HG02852 (cell line): ENCODE data around the gene FOXP1.

Experiments
- ATAC-seq: cut with Tn5 transposase; IDR thresholded peaks from one replicate; pipeline ENCODE4 v1.9.1; 2021; ENCODE audit warnings: mild to moderate bottlenecking, moderate library complexity; ENCODE audit not compliant: unreplicated experiment

FOXP1 gene

GRCh38 chr3:71288269-71288930, 295.1 kb downstream of the FOXP1 start:
- no peak for ATAC-seq

GRCh38 chr3:71285086-71285485, 298.4 kb downstream of the FOXP1 start:
- ATAC-seq, result no peak

- ATAC-seq, result no peak
Observed at GRCh38 chr3:71282976-71283375, 300.6 kb downstream of the FOXP1 start.

- ATAC-seq, result no peak
Observed at GRCh38 chr3:71281280-71281679, 302.2 kb downstream of the FOXP1 start.

- no peak for ATAC-seq
Observed at GRCh38 chr3:71277341-71277740, 306.2 kb downstream of the FOXP1 start.

- ATAC-seq, result no peak
Observed at GRCh38 chr3:71276531-71276930, 307.0 kb downstream of the FOXP1 start.

- no peak for ATAC-seq
Observed at GRCh38 chr3:71273453-71273852, 310.1 kb downstream of the FOXP1 start.

GRCh38 chr3:71271596-71271995, 311.9 kb downstream of the FOXP1 start:
- no peak for ATAC-seq

- ATAC-seq, result no peak
Observed at GRCh38 chr3:71269906-71270305, 313.6 kb downstream of the FOXP1 start.

GRCh38 chr3:71268462-71268999, 315.0 kb downstream of the FOXP1 start:
- ATAC-seq, result no peak

- ATAC-seq, result no peak
Observed at GRCh38 chr3:71266875-71267274, 316.7 kb downstream of the FOXP1 start.

- ATAC-seq, result no peak
Observed at GRCh38 chr3:71265365-71265915, 318.1 kb downstream of the FOXP1 start.

- no peak for ATAC-seq
Observed at GRCh38 chr3:71264840-71265239, 318.7 kb downstream of the FOXP1 start.

GRCh38 chr3:71262364-71263265, 320.9 kb downstream of the FOXP1 start:
- no peak for ATAC-seq

GRCh38 chr3:71260782-71261181, 322.7 kb downstream of the FOXP1 start:
- no peak for ATAC-seq

GRCh38 chr3:71258526-71258925, 325.0 kb downstream of the FOXP1 start:
- ATAC-seq, result no peak

GRCh38 chr3:71258116-71258515, 325.4 kb downstream of the FOXP1 start:
- no peak for ATAC-seq

- ATAC-seq, result no peak
Observed at GRCh38 chr3:71255498-71255897, 328.0 kb downstream of the FOXP1 start.

GRCh38 chr3:71254281-71255057, 329.1 kb downstream of the FOXP1 start:
- no peak for ATAC-seq

- ATAC-seq, result no peak
Observed at GRCh38 chr3:71253169-71253568, 330.4 kb downstream of the FOXP1 start.

- ATAC-seq, result no peak
Observed at GRCh38 chr3:71252466-71252865, 331.1 kb downstream of the FOXP1 start.
